GM21360 (cell line): ENCODE results near the gene ZBTB16.

Experiments
- ATAC-seq: cut with Tn5 transposase; IDR thresholded peaks from one replicate; pipeline ENCODE4 v1.9.1; 2021; ENCODE audit warnings: mild to moderate bottlenecking, moderate library complexity; ENCODE audit not compliant: unreplicated experiment

Gene ZBTB16

DNA sequence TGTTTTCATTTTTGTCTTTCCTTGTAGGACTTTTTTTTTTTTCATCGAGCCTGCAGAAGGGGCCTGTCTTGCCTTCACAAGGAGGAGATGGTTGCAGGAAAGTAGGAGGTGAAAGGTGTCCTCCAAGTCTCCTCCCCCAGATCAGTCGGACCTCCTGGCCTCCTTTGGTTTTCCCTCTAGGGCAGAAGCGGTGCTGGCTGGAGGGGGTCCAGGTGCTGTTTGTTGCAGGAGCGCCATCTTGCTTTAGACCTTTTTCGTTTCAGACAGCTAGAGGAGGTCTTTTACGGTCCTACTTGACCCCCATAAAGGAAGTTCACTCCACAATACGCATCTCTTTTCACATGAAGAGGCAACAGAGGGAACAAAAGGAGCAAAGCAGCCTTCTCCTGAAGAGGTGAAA lies 66.0 kb downstream of the ZBTB16 start:
- ATAC-seq: no peak

DNA sequence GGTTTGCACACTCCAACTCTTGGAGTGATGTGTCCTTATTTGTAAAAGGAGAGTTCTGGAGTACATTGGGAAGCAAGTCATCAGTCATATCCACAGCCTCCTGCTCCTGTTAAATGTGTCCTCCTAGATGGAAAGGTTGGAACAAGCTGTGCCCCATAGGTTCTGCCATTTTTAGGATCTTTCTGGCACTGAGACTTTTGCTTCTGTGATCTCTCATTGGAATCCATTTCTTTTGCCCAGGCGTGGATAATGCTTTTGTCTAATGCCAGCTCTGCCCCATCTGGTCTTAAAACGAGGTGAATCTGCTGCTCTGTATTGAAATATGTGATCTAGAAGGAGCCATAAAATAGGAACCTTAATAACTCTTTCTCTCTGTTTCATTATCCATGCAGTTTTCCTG lies 66.4 kb downstream of the ZBTB16 start:
- ATAC-seq: no peak

DNA sequence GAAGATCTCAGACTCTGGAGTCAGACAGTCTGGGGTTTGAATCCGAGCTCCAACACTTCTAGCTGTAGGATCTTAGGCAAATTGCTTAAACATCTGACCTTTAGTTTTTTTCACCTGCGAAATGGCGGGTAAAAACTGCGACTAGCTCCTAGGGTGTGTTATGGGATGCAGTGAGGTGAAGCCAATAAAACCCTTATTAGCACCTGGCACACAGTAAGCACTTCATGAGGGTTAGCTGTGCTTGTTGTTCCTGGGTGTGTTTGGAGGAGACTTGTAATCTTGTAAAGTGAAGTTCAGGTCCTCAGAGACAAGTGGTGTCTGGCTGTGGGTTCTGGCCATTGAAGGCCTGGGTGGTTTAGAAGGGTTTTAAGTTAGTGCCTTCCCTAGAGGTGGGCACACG lies 68.9 kb downstream of the ZBTB16 start:
- ATAC-seq: no peak

DNA sequence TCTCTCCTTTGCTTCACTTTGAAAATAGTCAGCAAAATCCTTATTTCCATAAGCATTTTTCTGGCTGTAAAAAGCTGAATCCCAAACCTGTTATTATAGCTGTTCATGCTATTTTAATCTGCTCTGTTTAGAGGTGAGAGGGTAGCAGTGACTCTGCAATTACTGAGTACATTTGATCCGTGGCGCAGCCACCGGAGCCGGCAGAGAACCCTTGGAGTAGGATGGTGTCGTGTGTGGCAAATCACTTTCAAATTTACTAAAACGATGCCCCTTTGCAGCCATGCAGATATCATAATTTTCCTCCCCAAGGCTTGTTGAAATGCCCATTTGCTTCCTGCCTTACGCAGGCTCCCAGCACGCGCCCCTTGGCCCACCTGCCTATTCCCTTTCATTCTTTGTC lies 69.6 kb downstream of the ZBTB16 start:
- ATAC-seq: no peak

DNA sequence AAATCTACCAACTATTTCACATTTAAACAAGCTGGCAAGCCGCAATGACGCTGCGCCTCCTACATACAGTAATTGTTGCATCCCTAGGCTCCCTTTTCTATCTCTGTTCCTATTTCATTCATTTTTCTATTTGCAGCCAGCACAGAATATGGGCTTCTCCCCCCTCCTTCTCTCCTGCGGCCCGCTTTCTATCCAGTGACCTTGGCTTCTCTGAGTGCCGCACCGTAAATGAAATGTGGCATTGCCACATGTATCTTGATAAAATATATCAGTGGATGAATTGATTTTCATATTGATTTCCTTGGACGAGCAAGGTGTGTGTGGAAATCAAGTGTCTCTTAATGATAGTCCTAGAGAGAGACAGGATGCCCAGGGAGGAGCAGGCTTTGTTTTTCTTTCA lies 70.2 kb downstream of the ZBTB16 start:
- no peak for ATAC-seq

DNA sequence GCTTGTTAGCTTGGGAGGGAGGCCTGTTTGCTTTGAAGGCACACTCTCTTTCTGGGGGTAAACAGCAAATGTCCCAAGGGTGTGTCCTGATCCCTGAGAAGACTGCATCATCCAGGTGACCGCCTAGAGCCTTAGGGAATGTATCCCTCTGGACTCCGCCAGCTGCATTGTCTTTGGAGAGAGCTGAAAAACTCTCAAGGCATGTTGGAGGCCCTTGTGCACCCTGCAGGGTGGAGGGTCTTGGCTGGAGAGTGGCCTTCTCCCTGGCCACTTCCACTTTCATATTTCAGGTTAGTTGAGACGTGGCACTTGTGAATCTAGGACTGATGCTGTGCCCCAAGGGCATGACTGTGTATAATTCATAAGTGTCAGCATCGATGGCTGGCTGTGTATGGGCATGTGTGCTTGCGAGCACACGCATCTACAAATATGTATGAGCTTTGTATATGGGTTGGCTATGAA lies 70.6 kb downstream of the ZBTB16 start:
- no peak for ATAC-seq

DNA sequence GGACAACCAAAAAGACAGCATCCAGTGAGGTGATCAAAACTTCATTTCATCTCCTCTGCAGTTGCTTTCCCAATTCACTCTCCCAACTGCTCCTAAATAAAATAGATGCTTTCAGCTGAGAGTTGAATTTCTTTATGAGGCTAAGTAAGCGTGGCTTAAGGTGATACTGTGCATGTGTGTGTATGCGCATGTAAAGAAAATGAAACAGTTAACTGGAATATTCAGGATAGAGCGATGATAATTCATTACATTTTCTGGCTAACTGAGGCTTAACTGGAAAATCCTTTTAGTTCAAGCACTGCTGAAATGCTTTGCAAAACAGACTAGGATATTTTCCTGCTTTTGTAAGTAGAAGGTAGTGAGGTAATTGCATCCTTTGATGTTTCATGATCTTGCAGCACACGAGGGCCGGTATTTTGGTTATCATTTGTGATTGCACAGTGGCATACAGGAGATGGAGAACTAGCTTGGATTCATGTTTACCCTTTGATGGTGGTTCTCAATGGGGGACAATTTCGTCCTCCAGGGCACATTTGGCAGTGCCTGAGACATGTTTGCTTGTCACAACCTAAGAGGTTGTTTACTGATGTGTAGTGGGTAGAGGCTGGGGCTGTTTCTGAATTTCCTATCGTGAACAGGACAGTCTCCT lies 71.2 kb downstream of the ZBTB16 start:
- no peak for ATAC-seq

DNA sequence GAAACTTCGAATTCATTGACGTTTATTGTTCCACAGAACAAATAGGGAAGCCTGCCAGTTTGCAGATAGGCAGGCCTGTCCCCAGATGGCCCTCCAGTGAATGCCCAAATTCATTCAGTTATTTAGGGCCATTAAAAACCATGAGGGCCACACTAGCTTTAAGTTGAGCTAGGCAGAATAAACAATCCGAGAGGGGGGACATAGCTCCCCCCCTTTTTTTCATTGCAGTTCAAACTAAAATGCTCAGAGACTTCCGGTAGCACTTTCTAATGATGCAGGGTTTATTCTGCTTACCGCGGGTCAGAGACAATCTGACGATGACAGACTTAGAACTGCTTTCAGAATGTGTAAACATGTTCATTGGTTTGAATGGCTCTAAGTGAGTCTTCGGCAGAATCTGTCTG lies 72.0 kb downstream of the ZBTB16 start:
- ATAC-seq: no peak

DNA sequence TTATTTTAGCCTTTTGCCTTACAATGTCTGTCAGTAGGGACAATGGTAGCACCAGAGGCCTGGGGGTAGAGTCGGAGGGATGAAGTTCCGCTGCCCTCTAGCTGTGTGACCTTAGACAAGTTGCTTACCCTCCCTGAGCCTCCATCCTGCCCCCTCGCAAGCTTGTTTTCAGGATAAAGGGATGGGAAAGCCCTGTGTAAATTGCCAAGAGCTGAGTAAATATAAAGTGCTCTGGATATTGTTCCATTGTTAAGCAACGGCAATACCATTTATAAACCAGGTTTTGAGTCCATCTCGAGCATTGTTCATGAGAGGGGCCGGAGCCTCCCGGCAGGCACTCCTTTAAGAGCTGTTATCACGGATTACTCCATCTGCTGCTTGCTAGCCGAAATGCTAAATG lies 72.9 kb downstream of the ZBTB16 start:
- no peak for ATAC-seq

DNA sequence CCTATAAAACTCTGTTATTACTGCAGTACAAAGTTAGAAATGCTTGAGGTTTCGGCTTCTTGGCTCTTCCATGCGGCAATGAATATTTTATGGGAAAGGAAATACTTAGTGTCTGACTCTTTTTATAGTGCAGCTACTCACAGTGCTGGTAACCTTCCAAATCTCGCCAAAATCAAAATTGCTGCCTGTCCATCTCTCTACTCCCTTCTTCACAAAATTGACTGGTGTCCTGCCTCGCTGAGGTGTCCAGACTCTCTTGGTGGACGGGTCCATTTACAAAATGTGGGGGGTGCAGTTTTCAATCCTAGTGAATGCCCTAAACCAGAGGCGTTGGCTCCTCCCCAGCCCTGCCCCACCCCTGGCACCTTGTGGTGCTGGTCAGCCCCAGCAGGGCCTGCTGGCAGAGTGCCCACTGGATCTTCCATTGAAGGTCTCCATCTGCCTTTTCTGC lies 73.5 kb downstream of the ZBTB16 start:
- no peak for ATAC-seq

DNA sequence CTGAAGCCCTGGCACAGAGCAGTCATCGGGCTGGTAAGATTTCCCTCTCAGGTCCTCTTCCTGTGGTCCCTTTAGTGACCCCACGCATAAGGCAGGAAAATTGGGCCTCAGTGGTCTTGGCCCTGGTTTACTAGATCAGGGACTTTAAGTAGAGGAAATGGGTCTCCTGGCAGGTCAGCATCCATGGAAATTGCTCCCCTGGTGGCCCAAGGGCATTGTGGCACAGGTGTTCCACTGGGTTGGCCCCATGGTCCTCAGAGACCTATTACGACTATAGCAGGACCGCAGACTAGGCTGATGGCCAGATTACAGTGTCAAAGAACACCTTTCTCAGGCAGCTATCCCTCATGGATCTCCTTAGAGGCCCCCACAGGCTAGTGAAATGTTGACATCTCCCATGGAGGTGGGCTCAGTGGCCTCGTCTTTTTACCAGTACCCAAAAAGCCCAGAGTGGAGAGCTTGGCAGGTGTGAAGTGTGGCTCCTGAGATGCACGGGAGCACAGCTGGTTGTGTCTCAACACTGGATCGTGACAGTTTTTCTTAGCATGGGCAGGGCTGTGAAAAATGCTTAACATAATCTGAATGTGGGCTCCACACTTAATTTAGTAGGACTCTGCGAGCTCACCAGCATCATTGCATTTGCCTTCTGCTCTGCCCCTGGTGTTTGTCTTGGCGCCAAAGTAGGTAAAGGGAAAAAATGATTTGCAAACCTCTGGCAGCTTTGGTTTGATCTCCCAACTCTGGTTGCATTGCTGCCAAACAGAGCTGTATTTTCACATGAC lies 74.2 kb downstream of the ZBTB16 start:
- ATAC-seq: no peak

DNA sequence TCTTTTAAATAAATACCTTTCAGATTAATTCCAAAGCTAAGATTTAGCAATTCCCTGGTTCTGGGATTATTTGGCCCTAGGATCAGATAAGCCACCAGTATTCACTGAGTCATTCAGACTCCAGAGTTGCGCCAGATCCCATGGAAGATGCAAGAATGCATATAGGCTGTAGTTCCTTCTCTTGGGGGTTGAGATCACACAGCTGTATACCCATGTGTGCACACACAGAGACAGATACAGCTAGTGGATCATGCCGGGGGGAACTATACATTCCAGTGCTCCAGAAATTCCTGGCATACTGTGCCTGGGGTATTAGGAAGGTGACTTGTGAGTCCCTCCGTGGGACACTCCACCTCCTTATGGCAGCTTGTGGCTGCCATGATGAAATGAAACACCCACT lies 75.4 kb downstream of the ZBTB16 start:
- ATAC-seq: no peak

DNA sequence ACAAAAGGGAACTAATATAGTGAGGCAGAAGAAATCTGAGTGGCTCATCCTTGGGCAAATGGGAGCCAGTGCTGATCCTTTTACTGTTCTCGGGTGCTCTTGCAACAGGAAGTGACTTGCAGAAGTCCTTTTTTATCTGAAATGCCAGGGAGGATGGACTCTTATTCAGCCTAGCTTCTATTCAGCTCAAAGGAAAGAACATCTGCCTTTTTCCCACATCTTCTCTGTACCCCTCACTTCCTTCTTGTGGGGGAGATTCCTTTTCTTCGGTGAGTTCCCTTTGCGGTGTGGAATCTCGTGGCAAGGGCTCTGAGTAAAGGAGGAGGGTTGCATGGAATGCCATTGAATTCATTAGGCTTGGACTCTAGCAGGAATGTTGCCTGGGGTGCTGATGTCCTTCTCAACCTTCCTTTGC lies 76.2 kb downstream of the ZBTB16 start:
- no peak for ATAC-seq

DNA sequence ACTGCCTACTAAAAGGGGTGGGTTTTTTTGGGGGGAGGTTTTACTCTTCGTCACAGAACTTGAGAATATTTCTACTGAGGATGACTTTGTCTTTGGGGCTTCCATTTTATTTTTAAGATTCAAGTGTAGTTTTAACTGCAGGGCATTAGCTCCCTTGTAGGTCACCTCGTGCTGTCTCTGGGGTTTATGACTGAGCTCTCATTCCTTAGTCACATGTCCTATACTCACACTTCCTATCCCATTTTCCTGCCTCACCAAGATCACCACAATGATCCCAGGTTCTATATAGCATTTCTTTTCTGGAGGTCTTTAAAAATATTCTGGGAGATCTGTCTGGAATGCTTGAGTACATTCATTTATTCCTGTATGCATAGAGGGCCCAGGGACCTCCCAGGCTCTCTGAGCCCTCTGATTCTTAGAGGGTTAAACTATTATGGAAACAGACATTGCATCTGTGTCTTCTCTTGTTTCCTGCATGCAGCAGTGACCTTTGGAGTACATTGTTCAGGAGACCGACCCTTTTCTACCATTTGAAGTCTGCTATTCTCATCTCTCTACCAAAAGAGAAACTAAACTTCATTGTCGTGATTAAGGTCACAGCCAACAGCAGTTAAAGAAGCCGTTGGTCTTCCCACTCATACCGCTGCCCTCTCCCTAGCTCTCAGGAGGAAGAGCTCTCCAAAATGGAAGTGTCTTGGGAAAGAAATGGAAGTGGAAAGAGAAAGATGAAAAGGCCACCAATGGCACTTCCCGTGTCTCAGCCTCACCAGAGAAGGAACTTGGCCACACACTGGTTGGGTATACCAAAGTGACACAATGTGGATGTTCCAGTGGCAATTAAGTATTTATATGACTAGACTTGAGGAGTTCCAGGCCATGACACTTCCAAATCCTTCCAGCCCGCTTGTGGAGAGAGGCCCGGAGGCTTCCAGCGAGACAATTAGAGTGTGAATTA lies 77.5 kb downstream of the ZBTB16 start:
- ATAC-seq: no peak

DNA sequence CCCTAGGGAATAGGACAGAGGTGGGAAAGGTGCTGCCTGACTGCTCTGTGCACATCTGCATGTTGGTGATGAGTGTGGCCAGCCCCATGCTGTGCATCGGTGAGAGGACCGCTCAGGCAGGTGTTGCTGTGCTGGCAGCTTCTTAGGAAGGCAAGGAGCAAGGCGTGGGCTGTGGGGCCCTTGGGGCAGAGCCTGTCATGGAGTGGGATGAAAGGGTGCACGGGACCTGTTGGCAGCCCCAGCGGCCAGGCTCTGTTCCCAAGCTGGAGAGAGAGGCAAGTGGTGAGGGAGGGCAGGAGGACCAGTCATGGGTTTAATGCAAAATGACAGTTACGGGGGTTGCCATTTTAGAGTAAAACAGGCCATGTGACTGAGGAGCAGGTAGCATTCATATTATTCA lies 78.3 kb downstream of the ZBTB16 start:
- ATAC-seq: no peak

DNA sequence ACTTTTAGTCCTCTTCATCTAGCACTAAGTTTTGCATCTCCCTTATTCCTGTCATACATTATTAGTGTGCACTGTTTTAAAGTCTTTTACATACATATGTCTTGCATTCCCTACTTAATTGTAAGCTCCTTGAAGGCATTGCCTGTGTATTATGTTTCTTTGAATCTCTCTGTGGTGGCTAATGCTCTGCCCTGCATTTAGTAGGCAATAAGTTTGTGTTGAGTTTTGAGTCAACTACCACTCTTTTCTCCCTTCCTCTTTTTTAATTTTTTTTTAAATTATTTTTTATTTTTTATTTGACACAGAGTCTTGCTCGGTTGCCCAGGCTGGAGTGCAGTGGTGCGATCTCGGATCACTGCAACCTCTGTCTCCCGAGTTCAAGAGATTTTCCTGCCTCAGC lies 78.9 kb downstream of the ZBTB16 start:
- no peak for ATAC-seq

DNA sequence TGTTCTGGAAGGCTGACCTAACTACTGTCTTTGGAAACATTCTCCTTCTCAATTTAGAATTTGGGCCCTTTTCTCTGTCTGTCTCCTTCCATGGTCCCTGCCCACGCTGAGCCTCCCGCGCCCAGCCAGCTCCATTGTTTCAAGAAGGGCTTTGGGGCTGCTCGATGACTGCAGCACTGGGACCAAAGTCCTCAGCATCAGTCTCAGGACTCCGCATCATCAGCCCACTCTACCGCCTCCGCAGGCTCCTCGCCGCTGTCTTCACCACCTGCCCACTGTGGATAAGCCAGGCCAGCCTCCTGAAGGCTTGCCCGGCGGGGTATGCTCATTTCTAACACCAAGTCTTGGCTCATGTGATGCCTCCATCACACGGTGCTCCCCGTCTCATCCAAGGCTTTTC lies 81.3 kb downstream of the ZBTB16 start:
- no peak for ATAC-seq

DNA sequence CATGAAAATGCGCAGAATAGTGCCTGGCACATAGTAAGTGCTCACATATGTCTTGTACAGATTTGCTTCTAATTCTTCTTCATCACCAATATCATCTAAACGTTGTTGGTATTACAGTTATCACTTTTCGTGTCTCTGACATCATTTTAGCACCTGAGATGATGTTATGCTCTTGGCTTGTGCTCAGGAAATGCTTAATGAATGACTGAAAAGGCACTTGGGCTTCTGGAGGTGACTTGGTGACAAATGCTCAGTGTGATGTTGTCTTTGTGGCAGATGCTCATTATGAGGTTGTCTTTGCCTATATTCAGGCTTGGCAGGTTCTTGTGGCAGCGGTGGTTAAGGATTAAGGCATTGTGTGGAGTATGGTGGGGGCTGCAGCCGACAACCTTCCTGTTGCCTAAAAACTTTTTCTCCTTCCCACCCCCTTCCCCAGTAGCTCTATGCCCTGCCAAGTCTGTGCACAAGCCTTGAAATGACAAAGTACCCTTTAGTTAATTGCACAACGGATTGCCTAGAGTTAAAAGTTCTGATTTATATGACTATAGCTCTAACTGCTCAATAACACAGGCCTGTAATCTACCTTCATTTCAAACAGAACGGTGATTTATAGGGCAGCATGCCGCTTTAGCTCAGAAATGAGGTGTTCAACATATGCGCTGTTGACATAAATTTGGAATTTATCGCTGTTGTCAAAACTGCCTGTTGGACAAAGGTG lies 82.5 kb downstream of the ZBTB16 start:
- ATAC-seq: no peak

DNA sequence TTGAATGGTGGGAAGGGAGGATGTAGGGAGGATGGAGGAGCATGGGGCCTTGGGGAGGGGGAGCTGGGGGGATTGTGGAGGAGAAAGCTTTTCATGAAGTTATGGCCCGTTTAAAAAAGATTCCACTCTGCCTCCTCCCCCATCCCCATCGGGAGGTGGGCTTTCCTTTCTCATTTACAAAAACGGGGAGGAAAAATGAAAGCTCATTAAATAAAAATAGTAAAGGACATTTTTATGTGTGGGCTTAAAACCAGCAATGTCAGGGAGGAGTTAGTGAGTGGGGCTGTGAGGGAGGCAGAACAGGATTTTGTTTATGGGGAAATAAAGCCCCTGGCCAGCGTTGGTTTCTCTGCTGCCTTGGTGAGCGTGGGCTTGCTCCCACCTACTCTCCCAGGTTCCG lies 83.2 kb downstream of the ZBTB16 start:
- ATAC-seq: no peak

DNA sequence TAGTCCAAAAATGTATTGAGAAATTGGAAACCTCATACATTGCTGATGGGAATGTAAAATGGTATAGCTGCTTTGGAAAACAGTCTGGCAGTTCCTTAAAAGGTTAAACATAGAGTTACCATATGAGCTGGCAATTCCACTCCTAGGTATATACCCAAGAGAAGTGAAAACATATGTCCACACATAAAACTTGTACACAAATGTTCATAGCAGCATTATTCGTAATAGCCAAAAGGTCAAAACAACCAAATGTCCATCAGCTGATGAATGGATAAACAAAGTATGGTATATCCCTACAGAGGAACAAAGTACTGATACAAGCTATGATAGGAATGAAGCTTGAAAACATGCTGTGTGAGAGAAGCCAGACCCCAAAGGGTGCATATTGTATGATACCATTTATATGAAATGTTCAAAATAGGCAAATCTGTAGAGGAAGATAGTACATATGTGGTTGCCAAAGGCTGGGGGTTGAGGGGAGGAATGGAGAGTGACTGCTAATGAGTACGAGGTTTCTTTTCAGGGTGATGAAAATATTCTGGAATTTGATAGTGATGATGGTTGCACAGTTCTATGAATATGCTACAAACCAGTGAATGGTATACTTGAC lies 85.8 kb downstream of the ZBTB16 start:
- no peak for ATAC-seq
